Heart left ventricle (tissue), 13 donors: ENCODE data around the gene CTSK.

Experiments
- POLR2A ChIP-seq, 2 donors: fragments of 450-650 bp; IDR thresholded peaks; one replicate each; pipeline ENCODE4 v1.6.1; 2017; ENCODE audit warnings: antibody characterized with exemption in 2 of 2, mild to moderate bottlenecking in 2 of 2, moderate library complexity in 2 of 2
- TF ChIP-seq, protein P1 (sequence below), 12 donors: fragments of 200-600 bp; sonication (generic) in 4 of 12; IDR thresholded peaks; one replicate each; pipeline versions ENCODE4 v1.5.0 to v1.8.0; 2018 to 2022; ENCODE audit warnings: antibody characterized with exemption in 12 of 12, mild to moderate bottlenecking in 5 of 12
- donor health status: ischemic (EF 13 %, LVEDD 7.1; RV severe dilation, severe dysfunction).
- donor health status: DM: no; HTN: yes; CAD: no.
- donor health status: DM: no; HTN: no; CAD: no.
- donor health status: ischemic (EF 25% LVEDD 6.9; RV normal size, moderate dysfunction).
- donor health status: ischemic (EF 25% LVEDD 5.7; RV mildly dilated, moderate dysfunction).
- donor health status: ischemic (EF 35%, LVEDD 5.7; RV mildly dilated, moderate dysfunction).
- donor health status: nonischemic (EF 11% LVEDD 7.7; RV severe dilation, severe dysfunction).
- donor health status: DM: yes; HTN: yes; CAD: no.
- donor health status: PGD.
- donor health status: ischemic (EF 29% LVEDD 5.4; RV normal size, mild dysfunction).
- donor health status: nonischemic (EF 23%, LVEDD 6.1; RV moderate dilation, normal function).

DNA sequence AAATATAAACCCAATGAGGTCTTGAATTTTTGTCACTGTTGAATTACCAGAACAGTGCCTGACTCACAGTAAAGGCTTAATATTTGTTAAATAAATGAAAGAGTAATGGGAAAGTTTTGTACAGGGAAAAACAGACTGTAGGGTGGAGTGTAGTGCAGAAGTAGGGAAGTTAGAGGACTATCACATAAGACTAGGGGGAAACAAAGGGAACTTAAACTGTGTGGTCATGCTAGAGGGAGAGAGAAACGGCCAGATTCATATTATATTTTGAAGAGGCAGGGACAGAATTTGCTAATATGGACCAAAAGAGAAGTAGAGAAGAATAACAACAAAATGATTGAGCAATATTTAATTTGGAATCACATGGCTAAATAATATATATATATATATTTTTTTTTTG lies 14.8 kb downstream of the CTSK start:
- TF ChIP-seq, protein P1, sequence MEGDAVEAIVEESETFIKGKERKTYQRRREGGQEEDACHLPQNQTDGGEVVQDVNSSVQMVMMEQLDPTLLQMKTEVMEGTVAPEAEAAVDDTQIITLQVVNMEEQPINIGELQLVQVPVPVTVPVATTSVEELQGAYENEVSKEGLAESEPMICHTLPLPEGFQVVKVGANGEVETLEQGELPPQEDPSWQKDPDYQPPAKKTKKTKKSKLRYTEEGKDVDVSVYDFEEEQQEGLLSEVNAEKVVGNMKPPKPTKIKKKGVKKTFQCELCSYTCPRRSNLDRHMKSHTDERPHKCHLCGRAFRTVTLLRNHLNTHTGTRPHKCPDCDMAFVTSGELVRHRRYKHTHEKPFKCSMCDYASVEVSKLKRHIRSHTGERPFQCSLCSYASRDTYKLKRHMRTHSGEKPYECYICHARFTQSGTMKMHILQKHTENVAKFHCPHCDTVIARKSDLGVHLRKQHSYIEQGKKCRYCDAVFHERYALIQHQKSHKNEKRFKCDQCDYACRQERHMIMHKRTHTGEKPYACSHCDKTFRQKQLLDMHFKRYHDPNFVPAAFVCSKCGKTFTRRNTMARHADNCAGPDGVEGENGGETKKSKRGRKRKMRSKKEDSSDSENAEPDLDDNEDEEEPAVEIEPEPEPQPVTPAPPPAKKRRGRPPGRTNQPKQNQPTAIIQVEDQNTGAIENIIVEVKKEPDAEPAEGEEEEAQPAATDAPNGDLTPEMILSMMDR (IDR thresholded peaks at IDR 0.05) = no peak
- TF ChIP-seq POLR2A (IDR thresholded peaks at IDR 0.05) = no peak
